ENCODE results near the gene LSAMP. TPM values are rescaled to one million over a fixed set of nuclear protein-coding genes. Genes with fewer than 3 reads are reported as not detected.

Gene LSAMP
- total RNA-seq, 2 donors from 2014 or later = 1.1 to 5.9 TPM

- no peak for DNase-seq
- intact Hi-C loops (cut with DNase I) = no loop called here
- no peaks in the 10 kb centered on the region for H3K36me3 ChIP-seq
- no peak for TF ChIP-seq CTCF (IDR thresholded peaks at IDR 0.05)
- no peak overlapping the region for H3K9ac ChIP-seq (ENCODE audit: low read depth in 2 of 2, low read length in 2 of 2)
- no peaks in the 10 kb centered on the region for H3K27me3 ChIP-seq
- H3K27ac ChIP-seq = no peak overlapping the region
- H3K4me3 ChIP-seq = no peak overlapping the region
- no peaks in the 10 kb centered on the region for H3K9me3 ChIP-seq
- H3K4me1 ChIP-seq = no peaks in the 10 kb centered on the region
Measured at GRCh38 chr3:116112696-116113095, 332.6 kb downstream of the LSAMP start.

GRCh38 chr3:116111765-116112164, 333.5 kb downstream of the LSAMP start:
- no peak overlapping the region for H3K4me3 ChIP-seq
- no peak for TF ChIP-seq CTCF (IDR thresholded peaks at IDR 0.05)
- no peak overlapping the region for H3K9ac ChIP-seq (ENCODE audit: low read depth in 2 of 2, low read length in 2 of 2)
- no peaks in the 10 kb centered on the region for H3K4me1 ChIP-seq
- H3K36me3 ChIP-seq = no peaks in the 10 kb centered on the region
- no peak for DNase-seq
- no peaks in the 10 kb centered on the region for H3K9me3 ChIP-seq
- intact Hi-C loops (cut with DNase I) = no loop called here
- no peak overlapping the region for H3K27ac ChIP-seq
- no peaks in the 10 kb centered on the region for H3K27me3 ChIP-seq

- H3K27me3 ChIP-seq = no peaks in the 10 kb centered on the region
- intact Hi-C loops (cut with DNase I) = no loop called here
- H3K9ac ChIP-seq (ENCODE audit: low read depth in 2 of 2, low read length in 2 of 2) = no peak overlapping the region
- H3K9me3 ChIP-seq = no peaks in the 10 kb centered on the region
- DNase-seq = no peak
- H3K4me3 ChIP-seq = no peak overlapping the region
- H3K36me3 ChIP-seq = no peaks in the 10 kb centered on the region
- H3K27ac ChIP-seq = no peak overlapping the region
- no peaks in the 10 kb centered on the region for H3K4me1 ChIP-seq
- TF ChIP-seq CTCF (IDR thresholded peaks at IDR 0.05) = no peak
Measured at GRCh38 chr3:116103868-116104530, 341.3 kb downstream of the LSAMP start.

GRCh38 chr3:116102037-116102436, 343.2 kb downstream of the LSAMP start:
- H3K36me3 ChIP-seq = no peaks in the 10 kb centered on the region
- TF ChIP-seq CTCF (IDR thresholded peaks at IDR 0.05) = no peak
- no peaks in the 10 kb centered on the region for H3K9me3 ChIP-seq
- H3K27ac ChIP-seq = no peak overlapping the region
- no peak for DNase-seq
- H3K9ac ChIP-seq (ENCODE audit: low read depth in 2 of 2, low read length in 2 of 2) = no peak overlapping the region
- intact Hi-C loops (cut with DNase I) = no loop called here
- no peaks in the 10 kb centered on the region for H3K4me1 ChIP-seq
- H3K4me3 ChIP-seq = no peak overlapping the region
- no peaks in the 10 kb centered on the region for H3K27me3 ChIP-seq

GRCh38 chr3:116097226-116097625, 348.1 kb downstream of the LSAMP start:
- no peak overlapping the region for H3K9ac ChIP-seq (ENCODE audit: low read depth in 2 of 2, low read length in 2 of 2)
- no peaks in the 10 kb centered on the region for H3K27me3 ChIP-seq
- no peak for TF ChIP-seq CTCF (IDR thresholded peaks at IDR 0.05)
- H3K27ac ChIP-seq = no peak overlapping the region
- no peaks in the 10 kb centered on the region for H3K36me3 ChIP-seq
- no peak for DNase-seq
- H3K9me3 ChIP-seq = no peaks in the 10 kb centered on the region
- no peak overlapping the region for H3K4me3 ChIP-seq
- no peaks in the 10 kb centered on the region for H3K4me1 ChIP-seq
- intact Hi-C loops (cut with DNase I) = no loop called here

Measured in colonic mucosa (tissue), 4 donors.